NCI-H345 treated with DMSO at 0.1 percent for 48 hours (cell line): ENCODE data around the gene MYO6.

Source experiments
- DNase-seq: peaks from one replicate; lab custom pipeline; 2025; ENCODE audit not compliant: unreplicated experiment; lab: John Stamatoyannopoulos, UW

The MYO6 gene

DNA sequence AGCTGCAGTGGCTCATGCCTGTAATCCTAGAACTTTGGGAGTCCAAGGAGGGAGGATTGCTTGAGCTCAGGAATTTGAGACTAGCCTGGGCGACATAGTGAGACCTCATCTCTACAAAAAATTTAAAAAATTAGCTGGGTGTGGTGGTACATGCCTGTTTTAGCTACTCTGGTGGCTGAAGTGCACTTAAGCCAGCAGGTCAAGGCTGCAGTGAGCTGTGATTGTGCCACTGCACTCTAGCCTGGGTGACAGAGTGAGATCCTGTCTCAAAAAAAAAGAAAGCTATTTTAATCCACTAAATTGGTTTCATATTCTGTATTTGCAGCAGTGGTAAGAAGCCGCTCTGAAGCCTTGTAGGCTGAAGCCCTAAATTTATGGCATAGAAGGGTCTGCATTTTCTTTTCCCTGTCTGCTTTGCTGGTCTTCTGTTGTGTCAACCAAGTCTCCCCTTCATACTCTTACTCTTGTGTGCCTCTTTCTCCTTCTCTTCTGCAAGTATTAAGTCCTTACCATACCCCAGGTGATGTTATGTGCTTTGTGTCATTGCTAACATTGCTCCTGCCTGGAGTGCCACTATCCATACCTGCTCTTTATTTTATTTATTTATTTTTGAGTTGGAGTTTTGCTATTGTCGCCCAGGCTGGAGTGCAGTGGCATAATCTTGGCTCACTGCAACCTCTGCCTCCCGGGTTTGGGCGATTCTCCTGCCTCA is 70.9 kb downstream of the MYO6 start:
- no peak for DNase-seq

DNA sequence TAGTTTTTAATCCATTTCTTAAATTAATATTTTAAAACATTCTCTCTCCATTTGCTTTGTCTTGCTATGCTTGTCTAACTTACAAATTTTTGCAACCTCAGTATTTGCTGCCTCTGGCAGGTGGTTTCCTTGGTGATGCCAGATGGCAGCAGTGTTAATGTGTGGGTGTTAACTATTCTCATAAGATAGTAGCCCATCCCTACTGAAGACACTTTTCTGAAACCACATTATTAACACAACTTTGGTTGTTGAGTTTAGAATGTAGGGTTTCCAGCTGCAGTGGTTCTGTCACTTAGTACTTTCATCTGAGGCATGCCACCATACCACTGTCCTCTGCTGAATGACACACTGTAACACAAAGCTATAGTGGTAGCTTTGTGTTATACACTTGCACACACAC is 75.1 kb downstream of the MYO6 start:
- no peak for DNase-seq

DNA sequence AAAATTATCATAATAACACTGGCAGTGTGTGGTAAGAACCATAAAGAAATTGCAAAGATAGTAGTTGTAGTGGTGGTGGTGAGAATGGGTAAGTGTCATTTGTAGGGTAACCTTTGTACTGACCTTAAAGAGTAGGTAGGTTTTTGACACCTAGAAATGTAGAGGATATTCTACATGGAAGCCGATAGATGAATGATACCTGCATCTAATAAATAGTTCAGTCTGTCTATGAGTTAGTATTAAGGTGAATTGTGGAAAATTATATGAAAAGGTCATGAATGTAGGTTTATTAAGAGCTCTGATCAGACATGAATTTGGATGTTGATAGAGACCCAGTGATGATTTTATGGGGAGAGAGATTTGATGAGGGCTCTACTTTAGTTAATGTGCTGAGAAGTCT is 78.1 kb downstream of the MYO6 start:
- no peak for DNase-seq

DNA sequence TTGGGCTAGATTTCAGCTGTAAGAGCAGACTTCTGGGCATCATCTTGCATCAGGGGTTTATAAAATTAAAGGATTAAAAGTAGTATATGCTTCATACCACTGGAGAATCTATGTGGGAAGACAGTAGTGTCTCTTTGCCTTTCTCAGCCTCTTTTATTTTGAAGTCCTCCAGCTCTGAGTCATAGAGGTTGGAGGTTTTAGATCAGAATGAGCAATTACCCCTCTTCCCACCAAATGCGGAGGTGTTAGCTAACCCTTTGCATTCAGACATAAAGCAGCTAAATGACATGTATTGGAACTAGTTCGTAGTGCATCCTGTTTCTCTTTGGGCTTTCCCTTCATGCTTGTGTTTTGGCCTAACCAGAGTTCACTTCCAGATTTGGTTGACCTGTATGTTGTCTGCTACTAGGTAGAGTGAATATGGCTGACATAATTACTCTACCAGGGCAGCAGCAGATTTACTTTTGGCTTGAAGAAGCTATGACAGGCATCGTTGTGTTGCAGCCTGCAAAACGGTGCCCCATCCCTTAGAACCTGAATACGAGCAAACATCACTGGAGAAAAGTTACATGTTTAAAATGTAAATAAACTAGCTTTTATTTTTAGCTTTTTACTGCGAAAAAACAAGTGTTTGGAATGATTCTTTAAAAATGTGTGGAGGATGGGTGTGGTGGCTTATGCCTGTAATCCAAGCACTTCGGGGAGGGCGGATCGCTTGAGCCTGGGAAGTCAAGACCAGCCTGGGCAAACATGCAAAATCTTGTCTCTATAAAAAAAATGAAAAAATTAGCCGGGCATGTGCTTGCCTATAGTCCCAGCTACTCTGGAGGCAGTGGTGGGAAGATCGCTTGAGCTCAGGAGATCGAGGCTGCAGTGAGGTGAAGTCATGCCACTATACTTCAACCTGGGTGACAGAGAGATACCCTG is 82.2 kb downstream of the MYO6 start:
- DNase-seq: no peak

DNA sequence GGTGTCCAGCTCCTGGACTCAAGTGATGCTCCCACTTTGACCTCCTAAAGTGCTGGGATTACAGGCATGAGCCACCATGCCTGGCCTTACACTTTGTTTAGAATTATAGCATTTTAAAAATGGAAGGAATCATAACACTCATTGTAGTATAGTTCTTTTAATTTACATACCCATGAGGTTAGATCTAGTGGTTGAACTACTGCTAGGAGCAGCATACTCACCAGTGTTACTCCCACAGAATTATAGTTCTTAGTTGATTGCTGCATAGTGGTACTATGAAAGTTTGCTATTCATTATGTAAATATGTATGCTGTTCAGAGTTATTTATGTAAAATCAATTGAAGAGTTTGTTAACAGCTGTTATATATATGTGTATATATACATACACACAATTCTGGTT is 85.4 kb downstream of the MYO6 start:
- DNase-seq: no peak

DNA sequence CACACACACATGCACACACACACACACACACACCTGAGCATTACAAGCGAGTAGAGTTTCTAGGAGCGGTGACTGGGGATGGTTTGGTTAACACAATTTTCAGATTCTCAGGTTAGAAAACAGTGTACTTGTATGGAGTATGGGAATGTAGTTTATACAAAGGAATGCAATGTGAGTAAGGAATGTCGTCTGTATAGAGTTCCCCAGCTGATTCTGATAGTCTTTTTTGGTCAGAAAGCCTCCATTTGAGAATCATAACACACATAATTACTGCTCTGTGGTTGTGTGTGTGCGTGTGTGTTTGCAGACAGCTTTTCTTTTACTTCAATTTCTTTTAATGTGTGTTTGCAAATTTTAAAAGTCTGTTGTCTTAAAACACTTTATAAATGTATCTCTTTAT is 93.2 kb downstream of the MYO6 start:
- DNase-seq: no peak

DNA sequence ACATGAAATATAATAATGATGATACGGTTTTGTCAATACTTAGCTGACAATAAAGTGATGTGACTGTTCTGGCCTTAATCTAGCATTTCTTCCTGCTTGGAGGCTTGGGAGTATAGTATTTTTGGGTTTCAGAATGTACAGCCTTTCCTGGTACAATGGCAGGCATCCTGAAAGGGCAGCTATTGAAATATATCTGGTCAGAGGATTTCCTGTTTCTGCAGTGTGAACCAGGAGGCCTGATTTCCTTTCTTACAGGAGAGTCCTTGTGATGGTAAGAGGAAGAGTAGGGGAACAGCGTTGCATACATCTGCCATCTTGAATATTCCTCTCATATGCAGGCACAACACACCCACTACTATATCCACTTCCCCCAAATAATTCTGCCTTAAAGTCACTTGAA is 93.7 kb downstream of the MYO6 start:
- DNase-seq: no peak

DNA sequence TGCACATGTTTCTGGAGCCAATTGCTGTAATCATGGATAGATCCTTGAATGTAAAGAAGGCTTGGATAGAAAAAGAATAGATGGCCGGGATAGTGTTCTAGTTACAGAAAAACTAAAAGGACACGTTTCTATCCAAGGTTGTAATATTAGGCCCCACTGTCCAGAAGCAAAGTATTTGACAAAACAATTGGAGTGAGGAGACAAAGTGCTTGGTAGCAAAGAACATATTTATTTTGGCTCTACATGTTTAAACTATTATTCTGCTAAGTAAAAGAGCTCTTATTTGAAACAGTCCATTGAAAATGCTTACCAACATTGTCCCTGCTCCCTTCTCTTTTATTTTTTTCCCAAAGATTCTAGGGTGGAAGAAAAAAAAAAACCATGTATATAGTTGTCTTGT is 94.4 kb downstream of the MYO6 start:
- DNase-seq: no peak

DNA sequence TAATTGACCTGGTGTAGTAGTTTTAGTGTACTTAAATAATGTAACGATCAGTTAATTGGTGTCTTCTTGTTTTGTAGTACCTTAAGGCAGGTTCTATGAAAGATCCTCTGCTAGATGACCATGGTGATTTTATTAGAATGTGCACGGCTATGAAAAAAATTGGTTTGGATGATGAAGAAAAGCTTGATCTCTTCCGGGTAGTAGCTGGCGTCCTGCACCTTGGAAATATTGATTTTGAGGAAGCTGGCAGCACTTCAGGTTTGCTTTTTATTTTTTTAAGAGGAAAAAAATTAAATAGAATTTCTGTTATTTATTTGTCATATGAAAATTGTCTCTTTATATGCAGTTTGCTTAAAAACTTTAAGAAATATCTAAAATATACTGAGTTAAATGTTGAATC is 99.2 kb downstream of the MYO6 start:
- DNase-seq: no peak

DNA sequence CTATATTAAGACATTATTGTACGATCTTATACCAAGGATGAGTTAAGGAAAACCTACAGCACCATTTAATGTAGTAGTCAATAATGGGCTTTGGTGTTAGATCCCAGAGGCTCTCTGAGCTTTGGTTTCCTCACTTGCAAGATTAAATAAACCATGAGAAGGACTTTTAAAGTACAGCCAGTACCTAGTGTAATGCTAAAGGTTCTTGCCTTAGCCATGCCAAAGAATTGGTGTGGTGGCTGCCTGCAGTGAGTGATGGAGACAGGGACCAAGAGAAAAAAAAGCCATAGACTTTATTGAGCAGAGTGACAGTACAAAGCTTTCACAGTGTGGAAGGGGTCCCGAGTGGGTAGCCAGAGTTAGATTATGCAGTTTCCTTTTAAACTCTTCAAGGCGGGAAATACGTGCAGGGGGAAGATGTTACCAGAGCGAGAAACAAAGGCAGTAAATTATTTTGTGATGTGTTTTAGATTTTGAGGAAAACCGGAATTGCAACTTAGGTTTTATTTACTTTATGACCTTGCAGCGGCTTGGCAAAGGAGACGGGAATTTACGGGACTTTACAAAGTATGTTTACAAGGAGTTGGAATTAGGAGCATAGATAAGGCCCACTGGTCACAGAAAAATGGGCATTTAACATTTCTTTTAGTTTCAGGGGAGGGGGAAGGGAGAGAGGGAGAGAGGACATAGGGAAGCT is 100.4 kb downstream of the MYO6 start:
- DNase-seq: no peak

DNA sequence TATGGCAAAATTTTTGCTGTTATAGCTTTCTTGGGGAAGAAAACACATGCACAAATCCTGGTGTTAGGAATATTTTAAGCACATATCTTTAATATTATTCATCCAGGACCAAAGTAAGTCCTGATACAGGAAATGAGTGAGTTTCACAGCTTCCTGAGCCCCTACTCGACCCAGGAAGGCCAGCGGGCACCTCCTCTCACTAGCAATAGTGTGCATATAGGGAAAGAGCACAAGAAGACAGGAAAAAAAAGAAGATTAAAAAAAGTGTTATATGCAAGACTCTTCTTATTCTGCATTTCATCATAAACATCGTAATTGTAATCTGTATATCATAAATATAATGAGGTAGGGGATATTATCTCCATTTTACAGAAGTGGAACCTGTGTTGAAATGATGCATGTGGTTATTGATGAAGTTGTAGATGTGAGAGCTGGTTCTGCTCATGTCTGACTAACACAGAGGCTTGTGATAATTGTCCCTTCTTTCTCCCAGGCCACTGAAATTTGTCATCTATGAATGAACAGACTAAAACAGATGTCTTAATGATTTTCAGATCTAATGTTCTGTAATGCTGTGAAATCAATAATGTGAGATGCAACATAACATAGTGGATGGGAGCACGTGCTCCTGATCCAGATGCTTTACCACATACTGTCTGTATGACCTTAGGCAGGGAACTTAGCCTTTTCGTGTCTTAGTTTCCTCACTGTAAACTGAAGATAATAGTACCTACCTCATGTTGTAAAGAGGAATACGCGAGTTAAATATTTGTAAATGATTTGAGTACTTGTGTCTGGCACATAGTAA is 101.2 kb downstream of the MYO6 start:
- DNase-seq: no peak

DNA sequence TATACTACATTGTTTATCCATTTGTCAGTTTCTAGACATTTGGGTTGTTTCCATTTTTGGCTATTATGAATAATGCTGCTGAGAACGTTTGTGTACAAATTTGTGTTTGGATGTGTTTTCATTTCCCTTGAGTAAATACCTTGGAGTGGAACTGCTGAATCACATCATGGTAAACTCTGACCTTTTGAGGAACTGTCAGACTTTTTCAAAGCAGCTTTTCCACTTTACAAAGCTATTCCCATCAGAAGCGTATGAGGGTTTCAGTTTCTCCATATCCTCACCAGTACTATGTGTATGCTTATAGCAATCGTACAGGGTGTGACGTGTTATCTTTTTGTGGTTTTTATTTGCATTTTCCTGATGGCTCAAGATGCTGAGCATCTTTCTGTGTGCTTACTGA is 103.7 kb downstream of the MYO6 start:
- DNase-seq: no peak

DNA sequence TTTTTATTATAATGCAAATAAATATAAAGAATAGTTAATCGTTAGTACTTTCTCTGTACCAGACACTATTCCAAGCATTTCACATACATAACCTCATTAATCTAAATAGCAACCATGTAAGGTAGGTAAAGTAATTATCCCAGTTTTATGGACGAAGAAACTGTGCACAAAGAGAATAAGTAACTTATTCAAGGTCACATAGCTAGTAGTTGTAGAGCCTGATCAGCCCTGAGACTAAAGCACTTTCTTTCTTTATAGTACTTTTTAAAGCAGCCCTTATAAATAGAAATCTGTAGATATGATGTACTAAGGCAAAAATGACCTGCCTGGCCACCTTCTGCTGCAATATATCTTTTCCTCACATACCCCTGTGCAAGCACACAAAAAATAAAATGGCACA is 104.8 kb downstream of the MYO6 start:
- no peak for DNase-seq

DNA sequence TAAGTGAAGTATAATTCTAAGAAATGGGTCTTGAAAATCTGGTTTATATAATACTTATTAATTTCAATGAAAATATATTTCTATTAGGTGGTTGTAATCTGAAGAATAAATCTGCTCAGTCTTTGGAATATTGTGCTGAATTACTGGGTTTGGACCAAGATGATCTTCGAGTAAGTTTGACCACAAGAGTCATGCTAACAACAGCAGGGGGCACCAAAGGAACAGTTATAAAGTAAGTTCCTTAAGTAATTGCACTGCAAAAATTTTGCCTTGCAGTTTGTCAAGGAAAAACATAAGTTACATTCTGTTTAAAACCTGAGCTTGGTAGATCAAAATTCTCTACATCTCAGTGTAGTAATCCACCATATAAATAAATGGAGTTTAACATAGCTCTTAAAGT is 106.0 kb downstream of the MYO6 start:
- no peak for DNase-seq

DNA sequence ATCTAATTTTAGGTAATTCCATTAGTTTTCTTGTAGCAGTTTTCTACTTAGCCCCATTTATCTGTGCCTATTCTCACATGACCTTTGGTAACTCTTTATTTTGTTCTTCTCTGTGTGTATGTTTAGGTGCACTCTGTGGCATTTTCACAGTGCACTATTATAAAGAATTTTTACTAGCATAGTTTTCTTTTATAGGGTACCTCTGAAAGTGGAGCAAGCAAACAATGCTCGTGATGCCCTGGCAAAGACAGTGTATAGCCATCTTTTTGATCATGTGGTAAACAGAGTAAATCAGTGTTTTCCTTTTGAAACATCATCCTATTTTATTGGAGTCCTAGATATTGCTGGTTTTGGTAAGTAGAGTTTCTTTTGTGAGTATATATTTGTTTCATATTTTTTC is 107.9 kb downstream of the MYO6 start:
- DNase-seq: no peak

DNA sequence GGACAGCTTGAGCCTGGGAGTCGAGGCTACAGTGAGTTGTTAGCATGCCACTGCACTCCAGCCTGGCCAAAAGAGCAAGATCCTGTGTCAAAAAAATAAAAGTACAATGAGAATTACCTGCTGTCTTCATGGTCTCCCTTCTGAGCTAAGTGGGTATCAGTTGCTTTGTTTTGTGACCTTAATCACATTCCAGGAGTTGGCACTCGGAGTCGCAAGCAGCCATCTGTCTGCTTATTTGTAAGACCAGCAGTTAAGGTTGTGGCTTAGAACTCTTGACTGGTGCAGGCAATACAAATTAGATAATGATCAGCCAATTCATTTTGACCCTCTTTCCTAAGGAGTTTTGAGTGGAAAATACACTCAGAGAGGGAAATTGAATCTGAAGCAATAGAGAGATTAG is 114.0 kb downstream of the MYO6 start:
- no peak for DNase-seq

DNA sequence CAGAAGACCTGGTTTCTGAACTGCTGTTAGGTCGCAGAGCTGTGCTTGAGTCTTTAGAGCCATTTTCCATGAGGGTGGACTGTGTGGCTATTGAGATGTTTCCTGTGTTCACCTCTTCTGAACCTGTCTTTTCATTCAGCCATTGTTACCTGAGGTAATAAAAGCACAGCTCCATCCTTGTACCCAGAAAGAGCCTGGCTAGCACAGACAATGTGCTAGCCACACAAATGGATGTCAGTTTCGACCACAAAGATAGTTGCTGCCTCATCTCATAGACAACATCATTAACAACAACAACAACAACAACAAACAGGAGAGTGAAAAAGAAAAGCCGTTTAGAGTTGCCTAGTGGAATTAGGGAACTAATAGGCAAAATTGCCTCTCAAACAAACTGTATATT is 114.7 kb downstream of the MYO6 start:
- DNase-seq: no peak

DNA sequence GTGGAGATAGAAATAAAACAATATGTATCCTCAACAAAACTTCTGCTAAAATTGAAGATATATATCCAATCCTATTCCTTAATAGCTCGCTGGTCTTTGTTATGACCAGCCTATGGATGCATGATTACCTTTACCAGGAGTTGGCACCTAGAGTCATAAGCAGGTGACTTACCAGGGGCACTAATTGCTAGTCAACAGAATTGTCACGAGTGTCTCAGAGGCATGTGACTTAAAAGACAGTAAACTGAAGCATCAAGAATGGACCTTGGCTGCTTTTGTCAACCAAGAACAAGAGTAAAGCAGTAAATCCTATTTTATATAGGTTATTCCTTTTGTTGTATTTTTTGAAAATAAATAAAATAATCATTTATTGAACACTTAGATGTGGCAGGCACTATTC is 115.4 kb downstream of the MYO6 start:
- no peak for DNase-seq

DNA sequence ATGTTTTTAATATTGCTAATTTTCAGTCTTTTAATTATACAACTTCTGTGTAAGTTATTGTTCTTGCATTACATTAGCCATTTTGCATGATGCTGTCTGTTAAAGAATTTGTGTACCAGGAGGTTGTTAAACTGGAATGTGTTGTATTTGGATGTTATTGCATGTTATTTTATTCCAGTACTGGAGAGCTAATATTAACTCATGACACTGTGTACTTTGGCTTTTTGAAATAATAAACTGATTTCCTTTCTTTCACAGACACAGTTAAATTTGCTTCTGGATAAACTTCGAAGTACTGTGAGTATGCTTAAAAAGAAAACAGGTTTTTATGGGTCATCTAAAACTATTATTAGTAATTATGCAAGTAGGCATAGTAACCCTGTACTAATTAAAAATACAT is 121.3 kb downstream of the MYO6 start:
- DNase-seq: no peak

DNA sequence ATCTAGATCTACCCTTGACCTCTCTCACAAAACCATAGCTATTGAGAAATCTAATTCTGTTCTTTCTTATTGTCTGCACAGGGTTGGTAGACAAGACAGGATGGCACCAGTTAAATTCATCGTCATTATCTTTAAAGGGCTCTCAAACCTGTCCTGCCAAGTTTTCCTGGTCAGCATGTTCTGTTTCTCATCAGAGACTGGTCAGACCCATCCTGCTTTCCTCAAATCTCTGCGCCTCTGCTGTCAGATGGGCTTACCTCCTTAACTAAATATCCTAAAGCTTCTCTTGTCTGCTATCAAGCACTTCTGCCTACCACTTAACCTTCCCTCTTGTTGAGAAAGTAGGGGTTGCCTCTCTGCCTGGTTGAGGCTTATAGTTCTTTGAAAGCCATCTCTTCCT is 125.2 kb downstream of the MYO6 start:
- no peak for DNase-seq

DNA sequence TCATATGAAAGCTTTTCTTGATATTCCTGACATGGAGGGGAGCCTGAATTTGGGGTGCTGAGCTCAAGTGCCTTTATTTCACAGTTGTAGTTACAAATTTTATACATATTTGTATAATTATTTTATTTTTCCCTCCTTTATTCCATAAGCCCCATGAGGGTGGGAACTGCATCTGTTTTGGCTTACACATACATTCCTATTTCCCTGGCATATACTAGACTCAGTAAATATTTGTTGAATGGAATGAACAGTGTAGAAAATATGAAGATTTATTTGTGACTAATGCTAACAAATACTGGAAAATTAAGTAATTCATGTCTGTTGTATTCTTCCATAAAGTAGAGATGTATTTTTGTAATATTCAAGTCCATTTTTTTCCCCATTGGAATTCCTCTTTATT is 127.1 kb downstream of the MYO6 start:
- no peak for DNase-seq
